Stimulated activated CD8-positive, alpha-beta memory T cell treated with anti-CD3 and anti-CD28 coated beads, Interleukin-4, amount 100 ng/mL, for 24 hours (primary cell): ENCODE results near the gene CPXM1.
"Not testable (repeated sequence)": the region's sequence is repeated elsewhere in the genome, so short reads cannot be mapped to it uniquely, and the experiment has no call there.

Source experiments
- DNase-seq: peaks from one replicate; pipeline ENCODE4 v3.0.0-alpha.2; 2020; ENCODE audit warnings: low read depth

Gene CPXM1

GRCh38 chr20:2800521-2801285, at the start of gene CPXM1:
Gene CPXM1, minus strand, starts transcription at chr20:2800627. Its CDS starts 55 bp downstream, at chr20:2800572.
- DNase-seq, result no peak

GRCh38 chr20:2849529-2849928, 49.1 kb upstream of the CPXM1 start:
- DNase-seq, result no peak

GRCh38 chr20:2847802-2848201, 47.4 kb upstream of the CPXM1 start:
- DNase-seq, result no peak

GRCh38 chr20:2846698-2847097, 46.3 kb upstream of the CPXM1 start:
- DNase-seq, result no peak

GRCh38 chr20:2845607-2846006, 45.2 kb upstream of the CPXM1 start:
- no peak for DNase-seq

GRCh38 chr20:2840967-2841531, 40.6 kb upstream of the CPXM1 start:
- DNase-seq, result peak; percentile 27

GRCh38 chr20:2840138-2840966, 39.9 kb upstream of the CPXM1 start, which contains the start of the genes PCED1A and VPS16:
Gene PCED1A, minus strand, starts transcription at chr20:2840655. Its CDS starts 743 bp downstream, at chr20:2839912.
Gene VPS16, plus strand, starts transcription at chr20:2840745. Its CDS starts 30 bp downstream, at chr20:2840775.
- DNase-seq, result peak; percentile 83

GRCh38 chr20:2839732-2840137, 39.3 kb upstream of the CPXM1 start:
- no peak for DNase-seq

- no peak for DNase-seq
Measured at GRCh38 chr20:2838847-2839671, 38.6 kb upstream of the CPXM1 start.

GRCh38 chr20:2838170-2838797, 37.9 kb upstream of the CPXM1 start:
- no peak for DNase-seq

GRCh38 chr20:2837221-2837960, 37.0 kb upstream of the CPXM1 start:
- DNase-seq, result no peak

GRCh38 chr20:2836035-2836434, 35.6 kb upstream of the CPXM1 start:
- no peak for DNase-seq

- DNase-seq, result no peak
Measured at GRCh38 chr20:2835331-2835796, 34.9 kb upstream of the CPXM1 start.

GRCh38 chr20:2834401-2835110, 34.1 kb upstream of the CPXM1 start:
- no peak for DNase-seq

GRCh38 chr20:2833761-2834160, 33.3 kb upstream of the CPXM1 start:
- DNase-seq, result no peak

- not testable (repeated sequence) for DNase-seq
Measured at GRCh38 chr20:2831206-2831605, 30.8 kb upstream of the CPXM1 start.

- DNase-seq, result no peak
Measured at GRCh38 chr20:2829376-2829775, 28.9 kb upstream of the CPXM1 start.

GRCh38 chr20:2826655-2827054, 26.2 kb upstream of the CPXM1 start:
- DNase-seq, result no peak

- no peak for DNase-seq
Measured at GRCh38 chr20:2825761-2826160, 25.3 kb upstream of the CPXM1 start.

GRCh38 chr20:2822073-2822472, 21.6 kb upstream of the CPXM1 start:
- peak; percentile 23 for DNase-seq
